ENCODE data around the gene RIMOC1.

- TF ChIP-seq EZH2 (optimal IDR thresholded peaks at IDR 0.05; ENCODE audit: low read depth, low read length) (no peak), CTCF (IDR thresholded peaks at IDR 0.05; ENCODE audit: low read length) (no peak)
Measured at GRCh38 chr5:41870627-41871048, 33.5 kb upstream of the RIMOC1 start.

Measured in MM.1S (cell line).